GM21367 (cell line): ENCODE data around the gene LAD1.

Experiments
- ATAC-seq: cut with Tn5 transposase; IDR thresholded peaks from one replicate; pipeline ENCODE4 v1.9.1; 2021; ENCODE audit not compliant: unreplicated experiment

Gene LAD1

DNA sequence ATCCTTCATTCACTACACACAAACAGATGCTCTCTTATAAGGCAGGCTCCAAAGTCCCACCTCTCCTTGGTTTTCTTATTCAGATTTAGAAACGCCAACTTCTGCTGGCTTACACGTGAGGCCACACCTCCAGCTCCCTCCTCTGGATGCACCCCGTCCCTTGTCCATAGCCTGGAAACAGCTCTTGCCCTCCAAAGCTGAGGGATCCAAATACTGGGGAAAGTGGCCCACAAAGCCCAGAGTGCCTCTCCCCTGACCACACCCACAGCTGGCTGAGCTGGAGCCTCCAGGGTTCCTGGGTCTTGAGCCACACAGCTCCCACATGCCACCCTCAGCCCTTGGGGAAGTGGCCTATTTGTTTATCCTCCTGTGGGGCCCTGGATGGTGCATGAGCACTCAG, 4.5 kb downstream of the LAD1 start:
- no peak for ATAC-seq

DNA sequence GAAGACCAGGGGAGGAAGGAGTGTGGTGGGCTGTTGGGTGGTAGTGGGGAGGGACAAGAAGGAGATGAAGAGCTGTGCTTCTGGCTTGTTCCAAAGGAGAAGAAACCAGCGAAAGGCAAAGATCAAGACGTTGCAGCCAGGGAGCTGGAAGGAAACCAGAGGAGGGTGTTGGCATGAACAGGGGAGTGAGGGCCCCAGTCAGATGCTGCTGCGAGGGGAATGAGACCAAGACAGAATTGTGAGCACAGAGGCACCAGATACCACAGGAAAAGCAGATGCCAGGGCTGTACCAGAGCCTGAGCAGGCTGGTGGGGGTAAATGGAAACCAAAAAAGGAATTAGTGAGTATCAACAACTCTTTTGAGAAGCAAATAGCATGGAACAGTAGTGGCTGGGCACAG, 6.0 kb downstream of the LAD1 start:
- ATAC-seq: no peak

- no peak for ATAC-seq
Observed at GRCh38 chr1:201391651-201392511, 7.2 kb downstream of the LAD1 start.

DNA sequence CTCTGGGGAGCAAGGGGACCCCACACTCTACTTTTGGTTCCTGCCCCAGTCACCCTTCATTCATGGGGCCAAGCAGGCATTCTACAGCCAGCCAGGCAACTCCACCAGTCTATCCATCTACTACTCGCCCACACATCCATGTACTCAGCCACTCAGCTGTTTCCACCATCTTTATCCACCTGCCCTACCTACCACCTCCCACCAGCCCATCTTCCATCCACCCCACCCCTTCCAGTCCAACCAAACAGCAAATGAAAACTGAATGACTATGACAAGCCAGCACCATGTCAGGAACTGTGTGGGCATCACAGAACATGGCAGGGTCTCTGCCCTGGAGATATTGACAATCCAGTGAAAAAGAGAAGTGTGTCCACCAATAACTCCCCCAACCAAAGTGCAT, 7.9 kb downstream of the LAD1 start:
- no peak for ATAC-seq

DNA sequence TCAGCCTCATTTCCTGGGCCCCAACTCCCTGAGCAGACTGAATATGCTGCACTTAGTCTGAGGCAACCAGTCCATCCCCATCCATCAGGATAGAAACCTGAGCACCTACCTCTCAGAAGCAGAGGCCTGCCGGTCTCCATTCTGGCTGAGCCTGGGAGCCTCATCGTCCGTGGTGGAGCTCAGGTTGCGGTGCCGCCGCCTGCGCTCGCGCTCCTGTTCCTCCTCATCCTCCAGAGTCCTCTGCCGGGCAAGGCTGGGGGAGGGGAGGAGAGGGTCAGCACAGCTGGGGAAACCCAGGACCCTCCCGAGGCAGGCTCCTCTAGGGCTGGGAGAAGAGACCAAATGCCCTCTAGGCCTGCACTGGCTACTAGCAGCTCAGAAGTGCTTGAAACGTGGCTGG, 10.1 kb downstream of the LAD1 start:
- ATAC-seq: no peak

GRCh38 chr1:201386208-201386607, 12.9 kb downstream of the LAD1 start:
- ATAC-seq: no peak

DNA sequence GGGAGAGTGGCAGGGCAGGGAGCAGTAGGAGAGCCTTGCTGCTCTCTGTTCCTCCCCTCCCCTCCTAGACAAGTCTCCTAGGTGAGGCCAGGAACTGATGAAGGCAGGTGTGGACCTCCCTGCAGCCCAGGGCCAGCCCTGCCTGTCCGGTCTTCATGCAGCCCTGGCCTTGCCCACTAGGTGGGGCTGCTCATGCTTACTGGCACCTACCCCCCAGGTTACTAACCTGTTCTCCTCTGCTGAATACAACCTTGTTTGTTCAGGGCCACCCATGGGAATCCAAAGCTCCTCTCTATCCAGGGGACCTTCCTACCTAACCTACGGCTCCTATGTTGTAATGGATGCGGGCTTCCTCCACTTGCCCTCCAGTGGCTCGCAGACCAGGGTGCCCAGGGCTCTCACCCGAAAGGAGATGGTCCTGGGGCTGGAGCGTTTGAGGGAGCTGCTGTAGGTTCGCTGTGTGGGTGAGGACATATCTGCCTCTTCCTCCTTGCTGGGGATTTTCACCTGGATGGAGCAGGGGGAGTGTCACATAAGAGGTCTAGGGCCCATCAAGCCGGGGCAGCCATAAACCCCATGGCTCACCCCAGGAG, 13.7 kb downstream of the LAD1 start:
- no peak for ATAC-seq

DNA sequence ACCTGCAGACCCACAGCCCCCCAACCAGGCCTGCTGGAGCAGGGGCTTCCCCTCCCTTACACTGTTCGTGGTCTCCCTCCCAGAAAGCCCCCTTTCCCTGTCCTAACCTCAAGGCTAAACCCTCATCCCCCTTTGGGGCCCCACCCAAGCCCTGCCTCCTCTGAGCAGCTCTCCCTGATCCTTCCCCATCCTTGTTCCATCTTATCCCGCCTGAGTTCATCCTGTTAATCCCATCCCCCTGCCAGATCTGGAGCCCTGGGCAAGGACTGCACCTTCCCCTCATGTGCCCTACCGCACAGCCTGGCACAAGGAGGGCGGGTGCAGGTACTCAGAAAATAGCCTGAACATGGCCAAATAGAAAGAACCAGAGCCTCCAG, 14.7 kb downstream of the LAD1 start:
- ATAC-seq: no peak

- no peak for ATAC-seq
Observed at GRCh38 chr1:201383647-201384405, 15.3 kb downstream of the LAD1 start.

DNA sequence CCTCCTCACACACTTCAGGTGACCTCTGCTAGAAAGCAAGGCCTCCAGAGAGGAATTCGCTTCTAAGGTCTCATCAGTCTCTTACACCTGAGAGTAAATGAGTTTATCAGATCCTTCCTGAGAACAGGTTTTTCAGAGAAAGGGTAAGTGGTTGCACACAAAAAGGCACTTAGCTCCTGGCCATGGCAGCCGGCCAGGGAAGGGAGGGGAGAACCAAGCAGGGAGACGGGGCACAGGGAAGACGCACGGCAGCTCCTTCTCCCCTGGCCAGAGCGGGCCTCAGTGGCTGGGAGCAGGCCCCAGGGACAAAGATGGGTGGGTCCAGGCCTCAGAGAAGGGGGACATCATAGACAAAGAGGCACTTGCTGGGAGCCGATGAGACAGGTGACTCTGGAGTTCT, 18.0 kb downstream of the LAD1 start:
- no peak for ATAC-seq

- no peak for ATAC-seq
Observed at GRCh38 chr1:201379733-201380242, 19.3 kb downstream of the LAD1 start.

DNA sequence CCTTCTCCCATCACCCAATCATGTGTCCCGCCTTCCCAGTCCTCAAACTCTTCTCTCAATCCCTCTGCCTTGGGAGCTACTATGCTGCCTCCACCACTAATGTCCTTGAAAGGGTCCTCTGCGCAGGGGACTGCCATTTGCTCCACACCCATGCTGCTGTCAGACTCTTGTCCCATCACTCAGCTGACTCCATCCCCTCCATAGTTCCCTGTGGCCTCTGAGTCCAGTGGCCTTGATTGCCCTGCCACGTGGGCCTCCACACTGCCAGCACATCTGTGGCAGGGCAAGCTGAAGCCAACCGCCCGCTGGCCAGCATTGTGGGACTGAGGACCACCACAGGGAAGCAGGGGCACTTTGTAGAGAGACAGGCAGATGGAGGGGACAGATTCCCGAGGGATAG, 20.3 kb downstream of the LAD1 start:
- ATAC-seq: no peak

DNA sequence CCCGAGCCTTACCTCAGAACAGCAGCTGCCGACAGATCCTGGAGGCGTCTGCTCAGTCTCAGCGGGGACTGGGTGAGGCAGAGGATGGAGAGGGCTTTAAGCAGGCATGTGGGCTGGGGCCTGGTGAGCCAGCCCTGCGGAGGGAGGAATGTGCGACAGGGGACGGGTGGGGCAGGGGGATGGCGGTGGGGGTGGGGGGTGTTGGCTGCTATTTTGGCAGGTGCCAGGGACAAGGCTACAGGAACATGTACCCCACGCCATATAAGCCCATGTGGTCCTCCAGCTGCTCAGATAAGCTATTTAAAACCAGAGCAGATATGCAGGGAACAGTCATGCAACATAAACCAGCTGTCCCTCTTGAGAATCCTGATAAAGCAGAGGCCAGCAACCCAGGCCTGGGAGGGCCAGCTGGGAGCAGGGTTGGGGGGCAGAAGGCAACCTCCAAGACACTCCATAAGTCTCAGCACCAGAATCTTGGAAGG, 21.5 kb downstream of the LAD1 start, which contains the start of gene TNNT2:
Gene TNNT2, minus strand, starts transcription at position 70 of the 482 bp plus-strand sequence. CDS start 4,426 bp downstream, outside the sequence.
- ATAC-seq: no peak

DNA sequence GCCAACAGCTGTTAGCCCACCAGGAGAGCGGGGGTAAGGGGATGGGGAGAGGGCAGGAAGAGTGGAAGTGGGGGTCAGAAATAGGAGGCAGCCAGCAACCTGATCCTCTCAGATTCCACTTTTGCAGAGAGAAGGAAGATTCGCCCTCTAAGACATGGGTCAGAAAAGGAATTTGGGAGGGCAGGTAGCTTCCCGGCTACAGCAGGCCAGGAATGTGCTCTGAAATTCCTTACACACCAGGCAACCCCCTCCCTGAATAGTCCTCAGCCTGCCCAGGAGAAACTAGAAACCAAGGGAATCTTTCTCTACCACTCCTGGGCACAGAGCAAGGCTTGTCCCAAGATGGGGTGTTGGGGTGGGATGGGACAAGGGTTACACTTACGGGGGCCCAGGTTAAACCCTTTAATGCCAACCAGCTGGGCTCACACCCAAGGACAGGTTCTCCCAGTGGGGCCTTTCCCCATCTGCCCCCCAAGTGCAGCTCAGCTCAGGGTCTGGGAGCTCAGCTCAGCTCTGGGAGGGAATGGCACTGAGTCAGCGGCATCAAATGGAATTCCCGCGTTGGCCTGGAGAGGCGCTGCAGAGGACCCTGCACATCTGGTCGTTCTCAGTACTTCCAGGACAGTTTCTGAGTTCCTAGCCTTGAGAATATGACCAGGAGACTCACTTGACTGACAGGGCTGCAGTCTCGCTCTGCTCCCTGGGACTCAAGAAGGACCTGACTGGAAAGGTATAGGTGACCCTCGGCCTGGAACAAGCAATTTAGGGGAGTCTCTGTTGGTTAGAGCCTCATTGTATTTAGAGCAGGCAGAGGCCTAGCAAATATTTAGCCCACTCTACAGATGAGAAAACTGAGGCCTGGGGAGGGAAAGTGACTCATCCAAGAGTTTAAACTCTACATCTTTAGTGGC, 22.4 kb downstream of the LAD1 start:
- no peak for ATAC-seq

GRCh38 chr1:201376107-201376463, 23.0 kb downstream of the LAD1 start:
- ATAC-seq: no peak

GRCh38 chr1:201375169-201375568, 24.0 kb downstream of the LAD1 start:
- no peak for ATAC-seq

DNA sequence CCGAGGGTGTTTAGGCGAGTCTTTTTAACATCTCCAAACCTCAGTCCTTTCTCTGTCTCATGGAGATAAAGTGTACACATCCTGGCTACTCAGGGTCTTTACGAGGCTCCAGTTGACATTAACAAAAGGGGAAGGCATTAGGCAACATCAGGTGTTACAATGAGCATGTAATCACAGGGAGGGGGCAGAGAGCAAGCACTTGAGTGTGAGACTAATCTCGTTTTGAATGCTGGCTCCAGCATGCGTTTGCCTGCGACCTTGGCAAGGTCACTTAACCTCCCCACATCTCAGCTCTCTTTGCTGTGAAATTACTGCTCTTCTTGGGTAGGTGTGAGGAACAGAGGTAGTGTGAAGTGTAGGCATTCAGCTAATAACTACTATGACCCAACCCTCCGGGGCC, 24.8 kb downstream of the LAD1 start:
- no peak for ATAC-seq

- ATAC-seq: no peak
Observed at GRCh38 chr1:201371792-201372191, 27.3 kb downstream of the LAD1 start.

- ATAC-seq: no peak
Observed at GRCh38 chr1:201371276-201371675, 27.8 kb downstream of the LAD1 start.

- no peak for ATAC-seq
Observed at GRCh38 chr1:201370500-201370899, 28.6 kb downstream of the LAD1 start.

DNA sequence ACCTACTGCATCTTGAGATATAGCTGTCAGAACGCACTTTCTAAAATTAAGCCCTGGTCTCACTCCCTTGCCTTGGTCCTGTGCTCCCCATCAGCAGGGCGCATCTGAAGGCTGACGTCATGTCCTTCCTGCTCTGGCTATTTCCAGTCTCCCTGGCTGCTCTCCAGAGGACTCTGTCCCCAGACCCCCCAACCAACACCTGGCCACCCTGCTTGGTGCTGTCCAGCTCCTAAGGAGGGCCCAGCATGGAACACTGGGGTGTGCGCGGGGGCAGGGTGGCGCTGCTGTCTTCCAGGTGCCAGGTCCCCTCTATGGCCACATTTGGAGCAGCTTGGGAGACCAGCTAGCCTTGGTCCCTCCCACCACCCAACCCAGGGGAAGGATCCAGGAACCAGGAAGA, 29.9 kb downstream of the LAD1 start:
- no peak for ATAC-seq
